SJCRH30 (cell line): ENCODE data around the gene IFT43. TPM values are rescaled to one million over a fixed set of nuclear protein-coding genes. Genes with fewer than 3 reads are reported as not detected.

Source experiments
- DNase-seq, 2 experiments: peaks; one replicate each; pipeline ENCODE4 v3.0.0-alpha.2; 2015 to 2020
- H3K27ac ChIP-seq: fragments of 250-450 bp; sonication (Bioruptor Pico); 2 replicates; pipeline ENCODE4 v1.5.1; 2020; ENCODE audit warnings: mild to moderate bottlenecking, moderate library complexity
- H3K27me3 ChIP-seq: fragments of 250-450 bp; sonication (Bioruptor Pico); 2 replicates; pipeline ENCODE4 v1.5.1; 2020; ENCODE audit warnings: mild to moderate bottlenecking, moderate library complexity
- H3K36me3 ChIP-seq: fragments of 250-450 bp; sonication (Bioruptor Pico); 2 replicates; pipeline ENCODE4 v1.5.1; 2020; ENCODE audit warnings: mild to moderate bottlenecking, moderate library complexity
- H3K4me1 ChIP-seq: fragments of 250-450 bp; sonication (Bioruptor Pico); 2 replicates; pipeline ENCODE4 v1.5.1; 2020; ENCODE audit warnings: mild to moderate bottlenecking, moderate library complexity
- H3K4me3 ChIP-seq: fragments of 250-450 bp; sonication (Bioruptor Pico); 2 replicates; pipeline ENCODE4 v1.5.1; 2020; ENCODE audit warnings: mild to moderate bottlenecking, moderate library complexity
- H3K9me3 ChIP-seq: fragments of 250-450 bp; sonication (Bioruptor Pico); replicated peaks from 2 replicates; pipeline ENCODE4 v1.5.1; 2020; ENCODE audit warnings: mild to moderate bottlenecking, moderate library complexity
- total RNA-seq: library from RNA; depleted of rRNA; stranded (reverse); fragments of >200 nt; shearing (Covaris generic); gene quantifications from 2 replicates; pipeline ENCODE4 v1.2.3, GENCODE V29; 2014; rRNA removed

The IFT43 gene
- total RNA-seq, result 14.4 and 15.0 TPM in 2 replicates

DNA sequence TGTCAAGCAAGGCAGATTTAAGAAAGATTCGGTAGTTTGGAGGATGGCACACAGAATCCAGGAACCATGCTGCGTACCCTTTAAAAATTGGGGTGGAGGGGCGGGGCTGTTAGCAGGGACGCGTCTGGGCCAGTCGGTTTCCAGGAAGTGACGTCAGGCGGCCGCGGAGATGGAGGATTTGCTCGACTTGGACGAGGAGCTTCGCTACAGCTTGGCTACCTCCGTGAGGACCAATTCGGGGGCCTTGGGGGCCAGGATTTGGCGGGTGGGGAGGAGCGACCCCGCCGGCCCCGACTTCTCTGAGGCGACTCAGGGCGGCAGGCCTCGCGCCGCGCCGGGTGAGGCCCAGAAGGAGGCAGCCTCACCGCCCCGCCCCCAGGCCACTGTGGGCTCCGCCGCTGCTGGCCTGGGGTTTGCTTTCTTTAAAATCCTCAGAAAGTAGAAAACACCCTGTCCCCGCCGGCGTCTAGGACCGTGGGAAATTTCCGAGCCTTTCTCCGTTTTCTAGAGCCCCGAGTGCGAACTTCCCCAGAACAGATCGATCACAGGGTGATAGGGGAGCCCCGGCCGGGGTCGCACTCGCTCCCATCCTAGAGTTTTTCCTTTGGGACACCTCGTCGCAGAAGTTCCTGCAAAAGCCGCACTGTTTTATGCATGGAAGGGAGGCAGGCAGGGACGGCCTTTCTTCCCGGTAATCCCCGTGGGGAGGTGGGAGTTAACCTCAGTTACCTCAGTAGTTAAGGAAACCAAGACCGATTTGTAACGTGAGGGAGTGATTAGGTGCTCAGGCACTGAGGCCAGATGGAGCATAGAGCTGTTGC is at the start of gene IFT43:
Gene IFT43, plus strand, starts transcription at position 146 of the 821 bp plus-strand sequence. Its CDS starts 24 bp downstream, at position 170.
- H3K4me1 ChIP-seq, result no peaks in the 10 kb centered on the region
- peak; percentile 81 to 83 for DNase-seq

GRCh38 chr14:75939200-75939599 is 46.4 kb upstream of the IFT43 start:
- Histone ChIP-seq H3K36me3 (no peaks in the 10 kb centered on the region; the same call in 1 of the 2 replicates), H3K4me3 (no peak overlapping the region), H3K4me1 (peaks cover 11% of the 10 kb centered on the region), H3K27me3 (no peaks in the 10 kb centered on the region), H3K27ac (no peak overlapping the region), H3K9me3 (no peaks in the 10 kb centered on the region)
- DNase-seq, result no peak

More for the DNA sequence above, at the start of gene IFT43:
- Histone ChIP-seq H3K4me3 (peak within 1 kb of the TSS; percentile 90), H3K27me3 (0 out of 2 replicates have a peak, but pooled peaks cover 3% of the 10 kb centered on the region), H3K36me3 (no peaks in the 10 kb centered on the region), H3K27ac (peak within 1 kb of the TSS; percentile 8; the same call in 1 of the 2 replicates), H3K9me3 (no peaks in the 10 kb centered on the region)

- peak overlapping the region; percentile 41 for H3K27ac ChIP-seq
- no peaks in the 10 kb centered on the region for H3K9me3 ChIP-seq
- DNase-seq, result peak; percentile 81 to 87
- H3K4me1 ChIP-seq, result peaks cover 11% of the 10 kb centered on the region
- no peak overlapping the region for H3K4me3 ChIP-seq
- H3K27me3 ChIP-seq, result no peaks in the 10 kb centered on the region
- H3K36me3 ChIP-seq, result no peaks in the 10 kb centered on the region; the same call in 1 of the 2 replicates
Observed at GRCh38 chr14:75941030-75941429, 44.5 kb upstream of the IFT43 start.

- H3K27me3 ChIP-seq, result no peaks in the 10 kb centered on the region
- H3K9me3 ChIP-seq, result no peaks in the 10 kb centered on the region
- H3K27ac ChIP-seq, result no peak overlapping the region
- no peak overlapping the region for H3K4me3 ChIP-seq
- peak in 1 of 2 experiments; percentile 9 for DNase-seq
- no peaks in the 10 kb centered on the region; the same call in 1 of the 2 replicates for H3K36me3 ChIP-seq
- H3K4me1 ChIP-seq, result peaks cover 11% of the 10 kb centered on the region
Observed at GRCh38 chr14:75944607-75945241, 40.8 kb upstream of the IFT43 start.

- no peaks in the 10 kb centered on the region; the same call in 1 of the 2 replicates for H3K36me3 ChIP-seq
- H3K27me3 ChIP-seq, result no peaks in the 10 kb centered on the region
- no peaks in the 10 kb centered on the region for H3K9me3 ChIP-seq
- no peak for DNase-seq
- H3K4me3 ChIP-seq, result no peak overlapping the region
- no peak overlapping the region for H3K27ac ChIP-seq
- H3K4me1 ChIP-seq, result no peaks in the 10 kb centered on the region
Observed at GRCh38 chr14:75946785-75947184, 38.8 kb upstream of the IFT43 start.

DNA sequence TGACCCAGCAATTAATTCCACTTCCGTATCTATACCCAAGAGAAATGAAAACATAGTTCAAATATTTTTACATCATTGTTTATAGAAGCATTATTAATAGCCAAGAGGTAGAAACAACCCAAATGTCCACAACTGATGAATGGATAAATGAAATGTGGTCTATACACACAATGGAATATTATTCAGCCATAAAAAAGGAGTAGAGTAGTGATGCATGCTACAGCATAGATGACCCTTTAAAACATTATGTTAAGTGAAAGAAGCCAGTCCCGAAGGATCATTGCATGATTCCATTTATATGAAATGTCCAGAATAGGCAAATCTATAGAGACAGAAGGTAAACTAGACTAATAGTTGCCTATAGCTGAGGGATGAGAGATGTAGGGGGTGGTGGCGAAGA is 33.1 kb upstream of the IFT43 start:
- Histone ChIP-seq H3K27me3 (no peaks in the 10 kb centered on the region), H3K4me3 (no peak overlapping the region), H3K27ac (no peak overlapping the region), H3K9me3 (no peaks in the 10 kb centered on the region), H3K4me1 (no peaks in the 10 kb centered on the region), H3K36me3 (0 out of 2 replicates have a peak, but pooled peaks cover 2% of the 10 kb centered on the region)
- no peak for DNase-seq

GRCh38 chr14:75959031-75959430 is 26.5 kb upstream of the IFT43 start:
- H3K4me3 ChIP-seq, result no peak overlapping the region
- no peak overlapping the region for H3K27ac ChIP-seq
- 0 out of 2 replicates have a peak, but pooled peaks cover 2% of the 10 kb centered on the region for H3K36me3 ChIP-seq
- DNase-seq, result no peak
- H3K9me3 ChIP-seq, result no peaks in the 10 kb centered on the region
- H3K4me1 ChIP-seq, result no peaks in the 10 kb centered on the region
- no peaks in the 10 kb centered on the region for H3K27me3 ChIP-seq

- Histone ChIP-seq H3K27me3 (no peaks in the 10 kb centered on the region), H3K27ac (no peak overlapping the region), H3K36me3 (0 out of 2 replicates have a peak, but pooled peaks cover 2% of the 10 kb centered on the region), H3K4me1 (no peaks in the 10 kb centered on the region), H3K9me3 (no peaks in the 10 kb centered on the region), H3K4me3 (no peak overlapping the region)
- DNase-seq, result no peak
Observed at GRCh38 chr14:75960231-75960630, 25.3 kb upstream of the IFT43 start.

GRCh38 chr14:75961662-75962061 is 23.9 kb upstream of the IFT43 start:
- H3K27ac ChIP-seq, result no peak overlapping the region
- no peak for DNase-seq
- no peak overlapping the region for H3K4me3 ChIP-seq
- H3K27me3 ChIP-seq, result no peaks in the 10 kb centered on the region
- no peaks in the 10 kb centered on the region for H3K36me3 ChIP-seq
- H3K9me3 ChIP-seq, result no peaks in the 10 kb centered on the region
- H3K4me1 ChIP-seq, result no peaks in the 10 kb centered on the region

GRCh38 chr14:75967866-75968265 is 17.7 kb upstream of the IFT43 start:
- Histone ChIP-seq H3K27me3 (no peaks in the 10 kb centered on the region), H3K4me3 (no peak overlapping the region), H3K36me3 (no peaks in the 10 kb centered on the region), H3K4me1 (peaks cover under 1% of the 10 kb centered on the region; the same call in 1 of the 2 replicates), H3K9me3 (no peaks in the 10 kb centered on the region), H3K27ac (no peak overlapping the region)
- no peak for DNase-seq

- Histone ChIP-seq H3K9me3 (no peaks in the 10 kb centered on the region), H3K27ac (no peak overlapping the region), H3K27me3 (no peaks in the 10 kb centered on the region), H3K4me1 (peaks cover 6% of the 10 kb centered on the region), H3K36me3 (no peaks in the 10 kb centered on the region), H3K4me3 (no peak overlapping the region)
- DNase-seq, result no peak
Observed at GRCh38 chr14:75968456-75968855, 17.1 kb upstream of the IFT43 start.

DNA sequence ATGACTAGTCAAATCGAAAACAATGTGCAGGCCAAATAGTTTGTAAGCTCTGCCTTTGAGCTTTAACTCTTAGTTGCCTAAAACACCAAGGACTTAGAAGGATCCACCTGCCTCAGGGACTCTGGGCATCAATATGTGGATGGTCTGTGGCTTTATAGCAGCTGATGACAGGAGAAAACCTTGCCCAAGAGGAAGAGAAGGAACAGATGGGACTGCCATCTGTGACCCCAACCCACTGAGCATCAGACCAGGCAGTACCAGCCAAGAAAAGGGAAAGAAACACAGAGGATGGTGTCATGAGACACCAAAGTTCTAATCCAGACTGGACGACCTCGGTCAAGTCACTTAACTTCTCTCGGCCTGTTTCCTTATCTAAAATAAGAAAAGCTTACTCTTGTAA is 16.4 kb upstream of the IFT43 start:
- no peak overlapping the region for H3K4me3 ChIP-seq
- no peaks in the 10 kb centered on the region for H3K36me3 ChIP-seq
- peaks cover 6% of the 10 kb centered on the region for H3K4me1 ChIP-seq
- no peaks in the 10 kb centered on the region for H3K27me3 ChIP-seq
- no peaks in the 10 kb centered on the region for H3K9me3 ChIP-seq
- no peak for DNase-seq
- no peak overlapping the region for H3K27ac ChIP-seq

DNA sequence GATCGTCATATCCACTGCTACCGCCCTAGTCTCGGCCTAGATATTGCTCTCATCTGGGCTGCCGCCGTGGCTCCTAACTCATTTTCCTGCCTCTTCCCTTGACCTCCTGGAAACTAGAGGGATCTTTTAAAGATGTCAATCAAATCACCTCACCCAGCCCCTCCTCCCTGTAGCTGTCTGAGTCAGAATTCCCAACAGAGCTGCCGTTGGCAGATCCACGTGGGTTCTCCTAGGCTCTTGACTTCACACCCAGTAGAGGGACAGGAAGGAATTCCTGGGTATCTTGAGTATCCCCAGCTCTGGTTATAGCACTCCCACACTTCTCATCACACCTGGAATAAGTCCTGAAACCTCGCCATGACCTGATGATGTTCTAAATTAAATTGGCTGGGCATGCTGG is 15.7 kb upstream of the IFT43 start:
- Histone ChIP-seq H3K36me3 (no peaks in the 10 kb centered on the region), H3K27me3 (no peaks in the 10 kb centered on the region), H3K27ac (no peak overlapping the region), H3K4me3 (no peak overlapping the region), H3K9me3 (no peaks in the 10 kb centered on the region), H3K4me1 (peaks cover 6% of the 10 kb centered on the region)
- no peak for DNase-seq

GRCh38 chr14:75970989-75971388 is 14.6 kb upstream of the IFT43 start:
- no peaks in the 10 kb centered on the region for H3K27me3 ChIP-seq

DNA sequence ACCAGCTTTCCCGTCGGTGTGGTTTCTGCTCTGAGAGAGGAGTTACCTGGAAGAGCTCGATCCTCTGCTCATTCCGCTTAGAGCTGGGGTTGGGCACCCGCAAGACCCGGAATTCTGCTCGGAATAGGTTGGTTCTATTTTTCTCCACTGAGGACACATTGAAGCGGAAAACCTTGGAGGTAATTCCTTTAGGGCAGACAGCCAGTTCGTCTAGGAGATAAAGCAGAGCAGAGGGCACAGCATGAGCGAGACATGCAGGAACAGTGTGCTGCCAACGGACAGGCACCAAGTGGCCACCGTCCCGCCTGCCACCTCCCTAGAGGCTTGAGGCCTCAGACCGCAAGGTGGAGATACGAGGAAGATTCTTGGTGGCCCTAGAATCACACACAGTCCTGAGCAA is 14.1 kb upstream of the IFT43 start:
- Histone ChIP-seq H3K27me3 (no peaks in the 10 kb centered on the region), H3K4me1 (peaks cover 6% of the 10 kb centered on the region), H3K4me3 (no peak overlapping the region), H3K9me3 (no peaks in the 10 kb centered on the region), H3K27ac (no peak overlapping the region), H3K36me3 (no peaks in the 10 kb centered on the region)
- no peak for DNase-seq

More at GRCh38 chr14:75970989-75971388, 14.6 kb upstream of the IFT43 start:
- Histone ChIP-seq H3K36me3 (no peaks in the 10 kb centered on the region), H3K4me3 (no peak overlapping the region), H3K27ac (no peak overlapping the region), H3K9me3 (no peaks in the 10 kb centered on the region), H3K4me1 (peaks cover 6% of the 10 kb centered on the region)
- no peak for DNase-seq
